NCI-H1105 treated with DMSO at 0.1 percent for 48 hours (cell line): ENCODE data around the gene FGFR2.
"Not testable (repeated sequence)": the region's sequence is repeated elsewhere in the genome, so short reads cannot be mapped to it uniquely, and the experiment has no call there.

Experiments
- DNase-seq: peaks from one replicate; lab custom pipeline; 2025; lab: John Stamatoyannopoulos, UW

FGFR2 gene

DNA sequence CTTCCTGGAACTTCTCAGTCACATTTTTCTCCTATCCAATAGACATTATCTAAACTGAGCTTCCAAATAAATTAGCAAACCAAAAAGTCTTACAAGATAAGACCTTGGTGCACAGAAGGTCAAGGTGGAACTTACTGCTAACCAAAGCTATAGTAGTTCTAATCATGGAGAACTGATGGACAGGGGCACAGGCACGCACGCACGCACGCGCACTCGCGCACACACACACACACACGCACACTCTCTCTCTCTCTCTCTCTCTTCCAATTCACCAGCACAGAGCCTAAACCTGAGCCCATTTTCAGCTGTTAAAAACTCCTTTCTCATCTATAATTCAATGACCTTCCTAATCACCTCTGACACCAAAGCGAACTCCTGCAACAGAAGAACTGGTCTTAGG is 7.5 kb downstream of the FGFR2 start:
- DNase-seq, result no peak

DNA sequence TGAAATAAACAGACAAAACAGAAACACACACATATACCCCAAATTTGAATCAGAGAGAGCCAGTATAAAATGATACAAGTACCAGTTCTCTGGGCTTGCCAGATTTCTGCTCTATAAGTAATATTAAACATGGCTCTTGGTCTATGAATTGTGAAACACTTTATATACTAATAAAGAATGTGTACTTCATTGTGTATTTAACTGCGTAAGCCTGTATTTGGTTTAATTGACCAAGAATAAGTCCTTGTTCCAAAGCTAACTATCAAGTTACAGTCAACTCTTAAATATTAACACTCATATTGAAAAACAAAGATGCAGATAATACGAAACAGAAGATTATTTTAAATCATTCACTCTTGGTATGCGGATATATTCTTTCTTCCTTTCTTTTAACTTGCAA is 8.7 kb downstream of the FGFR2 start:
- no peak for DNase-seq

DNA sequence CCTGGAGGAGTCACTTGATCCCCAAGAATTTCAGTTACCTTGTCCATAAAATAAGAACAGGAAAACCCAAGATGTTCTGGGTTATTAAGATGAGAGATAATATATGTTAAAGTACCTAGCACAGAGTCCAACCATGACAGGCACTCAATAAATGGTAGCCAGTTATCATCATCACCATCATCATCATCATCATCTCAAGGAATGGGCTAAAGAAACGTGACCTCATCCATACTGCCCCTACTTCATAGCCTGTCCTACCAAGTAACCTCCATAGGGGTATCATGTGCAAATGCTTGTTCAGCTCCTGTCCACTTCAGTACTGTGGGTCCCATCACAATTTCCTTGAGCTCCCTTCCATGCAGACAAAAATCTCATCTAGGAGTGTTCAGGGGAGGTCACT is 14.4 kb downstream of the FGFR2 start:
- DNase-seq, result no peak

DNA sequence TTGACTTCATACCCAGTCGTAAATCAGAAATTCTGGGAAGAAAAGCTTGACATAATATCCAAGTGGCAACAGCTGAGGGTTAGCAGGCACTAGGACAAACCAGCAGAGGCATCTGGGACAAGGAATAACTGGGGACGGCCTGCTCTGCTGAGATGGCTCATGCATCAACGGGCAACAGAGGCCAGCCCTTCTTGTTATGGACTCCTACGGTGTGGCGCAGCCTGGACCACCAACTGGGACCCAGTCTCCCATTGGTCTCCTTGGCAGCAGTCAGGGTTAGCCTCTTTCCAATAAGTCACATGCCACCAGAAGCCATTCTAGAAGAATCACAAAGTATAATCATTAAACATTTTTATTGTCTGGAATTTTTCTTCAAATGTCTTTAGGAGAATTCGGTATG is 15.0 kb downstream of the FGFR2 start:
- DNase-seq, result no peak

DNA sequence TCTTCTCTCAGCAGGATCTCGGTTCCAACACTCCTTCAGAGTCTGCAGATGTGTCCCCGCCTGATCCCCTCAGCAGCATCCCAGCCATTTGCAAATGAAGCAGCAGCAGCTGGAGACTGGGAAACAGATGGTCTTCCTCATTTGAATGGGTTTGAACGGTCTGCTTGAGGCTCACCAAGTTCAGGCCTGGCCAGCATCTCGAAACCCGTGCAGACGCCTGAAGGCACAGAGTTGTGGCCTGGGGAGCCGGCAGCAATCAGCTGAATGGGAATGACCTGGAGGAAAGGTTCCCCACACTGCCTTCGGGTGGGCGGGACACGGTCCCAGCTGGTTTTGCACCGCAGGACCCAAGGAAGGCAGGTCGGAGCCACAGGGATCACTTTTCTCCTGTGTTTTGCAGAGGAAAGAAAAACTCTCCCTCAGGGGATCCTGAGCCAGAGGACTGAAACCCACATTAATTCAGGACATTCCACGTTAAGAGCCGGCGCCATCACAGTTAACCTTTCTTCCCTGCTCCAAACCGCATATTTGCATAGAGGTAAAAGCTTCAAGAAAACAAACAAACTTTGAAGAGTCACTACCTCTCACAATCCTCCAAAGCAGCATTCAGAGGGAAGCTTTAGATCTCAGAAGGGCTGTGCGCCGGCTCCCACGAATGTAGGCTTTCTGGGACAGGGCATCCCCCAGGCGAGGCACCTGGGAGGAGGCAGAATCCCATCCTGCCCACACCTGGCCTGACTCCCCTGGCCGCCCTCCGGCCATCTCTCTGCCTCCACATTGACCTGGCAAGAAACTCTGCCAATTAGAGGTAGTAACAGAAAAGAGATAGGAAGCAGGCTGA is 17.7 kb downstream of the FGFR2 start:
- DNase-seq, result no peak

DNA sequence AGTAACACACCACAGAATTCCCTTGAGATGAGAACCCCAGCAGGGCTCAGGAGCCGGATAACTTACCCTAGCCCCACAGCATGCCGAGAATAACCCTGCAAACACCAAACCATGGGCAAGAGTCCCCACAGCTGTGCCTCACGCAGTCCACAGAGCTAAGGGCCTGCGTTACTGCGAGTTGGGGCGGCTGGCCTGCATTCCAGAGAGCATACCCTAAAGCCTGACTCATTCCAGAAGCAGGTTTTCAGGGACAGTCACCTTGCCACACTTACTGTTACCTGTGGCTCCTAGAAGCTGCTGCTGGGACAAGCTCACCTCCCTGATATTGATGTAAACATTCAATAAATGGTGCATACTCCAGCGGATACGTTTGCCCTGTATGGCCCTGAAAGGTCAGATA is 18.6 kb downstream of the FGFR2 start:
- DNase-seq, result no peak

DNA sequence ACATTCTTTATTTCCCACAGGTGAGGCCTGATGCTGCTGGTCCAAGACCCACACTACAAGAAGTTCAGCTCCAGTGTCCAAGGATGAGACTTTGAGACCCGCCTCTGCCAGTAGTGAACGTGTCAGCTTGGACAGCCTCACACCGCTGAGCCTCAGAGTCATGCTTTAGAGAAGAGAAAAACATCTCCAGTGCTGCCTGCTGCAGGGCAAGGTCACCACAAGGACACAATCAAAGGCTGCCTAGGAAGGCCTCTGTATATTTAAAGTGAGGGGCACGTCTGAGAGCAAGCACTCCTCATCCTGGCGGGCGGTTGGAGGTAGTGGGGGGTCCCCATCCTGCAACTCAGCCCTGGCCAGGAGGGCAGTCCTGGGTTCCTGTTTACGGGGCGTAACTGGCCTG is 19.3 kb downstream of the FGFR2 start:
- DNase-seq, result no peak

DNA sequence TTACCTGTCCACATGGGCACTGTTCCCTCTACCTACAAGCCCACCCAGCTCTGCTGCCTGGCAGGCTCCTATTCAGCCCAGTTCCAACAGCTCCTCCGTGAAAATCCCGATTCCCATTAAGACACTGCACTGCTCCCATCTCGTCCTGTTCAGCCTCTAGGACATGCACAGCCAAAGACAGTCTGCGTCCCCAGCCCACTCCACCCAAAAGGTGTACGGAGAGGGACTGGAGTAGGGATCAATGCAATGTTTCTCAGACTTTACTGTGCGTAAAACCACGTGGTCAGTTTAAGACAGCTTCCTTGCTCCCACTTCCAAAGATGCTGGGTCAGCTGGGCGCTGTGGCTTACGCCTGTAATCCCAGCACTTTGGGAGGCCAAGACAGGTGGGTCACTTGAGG is 19.9 kb downstream of the FGFR2 start:
- no peak for DNase-seq

DNA sequence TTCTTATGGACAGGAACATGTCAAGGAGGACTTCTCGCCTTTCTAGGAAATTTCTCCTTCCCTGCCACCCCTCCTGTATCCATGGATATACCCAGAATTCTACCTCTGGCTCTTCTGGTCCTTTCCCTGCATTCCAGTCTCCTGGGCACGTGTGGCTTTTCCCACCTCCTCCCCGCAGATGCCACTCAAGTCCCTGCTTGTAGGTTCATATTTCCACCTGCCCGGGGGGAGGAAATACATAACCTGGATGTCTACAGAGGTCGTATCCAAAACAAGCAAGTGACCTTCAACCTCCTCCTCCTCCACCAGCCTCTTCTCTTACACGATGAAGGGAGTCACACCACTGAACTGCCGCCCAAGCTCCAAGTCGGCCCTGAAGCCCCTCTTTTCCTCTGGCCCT is 20.7 kb downstream of the FGFR2 start:
- no peak for DNase-seq

DNA sequence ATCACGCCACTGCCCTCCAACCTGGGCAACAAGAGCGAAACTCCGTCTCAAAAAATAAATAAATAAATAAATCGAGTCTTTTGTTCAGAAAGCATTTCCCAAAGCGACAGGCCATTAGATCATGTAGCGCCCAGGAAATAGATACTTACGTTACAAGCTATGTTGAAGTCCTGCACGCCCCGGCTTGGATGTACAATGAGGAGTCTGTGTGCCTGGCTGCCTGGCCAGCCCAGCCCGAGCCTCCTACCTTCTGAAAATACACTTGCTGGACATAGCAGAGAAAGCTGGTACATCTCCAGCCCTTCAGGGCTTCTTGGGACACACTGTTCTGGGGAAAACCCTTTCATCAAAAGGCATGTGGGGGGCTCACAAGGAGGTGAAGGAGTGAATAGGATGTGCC is 22.1 kb downstream of the FGFR2 start:
- no peak for DNase-seq

DNA sequence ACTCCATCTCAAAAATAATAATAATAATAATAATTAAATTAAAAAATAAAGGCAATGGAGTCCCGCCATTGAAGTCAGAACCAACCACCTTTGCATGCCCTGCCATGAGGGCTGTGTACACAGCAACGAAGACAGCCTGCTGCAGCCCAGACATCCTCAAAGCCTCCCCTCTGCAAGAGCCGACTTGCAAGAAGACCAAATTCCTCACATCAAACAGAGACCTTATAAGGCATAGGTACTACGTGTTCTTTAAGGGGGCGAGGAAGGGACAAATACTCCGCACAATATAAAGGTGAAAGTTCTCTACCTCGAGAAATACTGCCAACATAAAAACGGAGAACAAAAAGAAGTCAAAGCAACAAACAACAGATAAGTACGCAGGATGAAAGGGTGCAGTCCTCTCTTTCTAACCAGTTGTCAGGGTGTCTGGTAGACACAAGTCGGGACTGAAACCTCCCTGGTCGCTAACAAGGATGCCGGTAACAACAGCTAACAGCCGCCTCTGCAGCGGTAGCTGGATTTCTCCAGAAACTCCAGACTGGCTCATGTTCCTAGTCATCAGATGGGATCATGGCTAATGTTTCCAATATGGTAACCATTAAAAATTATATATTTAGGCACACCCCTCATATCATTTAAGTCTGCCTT is 23.6 kb downstream of the FGFR2 start:
- DNase-seq, result no peak

DNA sequence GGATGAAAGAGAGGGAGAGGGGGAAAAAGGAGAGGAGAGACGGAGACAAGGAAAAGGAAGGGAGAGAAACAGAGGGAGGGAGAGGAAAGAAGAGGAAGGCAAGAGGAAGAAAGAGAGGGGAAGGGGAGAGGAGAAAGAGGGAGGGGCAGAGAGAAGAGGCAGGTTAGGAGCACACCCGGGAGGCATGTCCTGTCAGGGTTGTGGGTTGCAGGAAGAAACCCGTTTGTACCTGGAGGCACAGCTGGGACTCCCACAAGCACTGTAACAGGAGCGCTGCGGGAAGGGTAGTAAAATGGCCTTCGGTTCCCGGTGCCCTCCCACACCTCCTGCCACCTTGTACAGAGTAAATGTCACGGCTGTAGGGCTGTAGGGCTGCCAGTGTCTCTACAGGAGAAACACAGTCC is 24.7 kb downstream of the FGFR2 start:
- no peak for DNase-seq

DNA sequence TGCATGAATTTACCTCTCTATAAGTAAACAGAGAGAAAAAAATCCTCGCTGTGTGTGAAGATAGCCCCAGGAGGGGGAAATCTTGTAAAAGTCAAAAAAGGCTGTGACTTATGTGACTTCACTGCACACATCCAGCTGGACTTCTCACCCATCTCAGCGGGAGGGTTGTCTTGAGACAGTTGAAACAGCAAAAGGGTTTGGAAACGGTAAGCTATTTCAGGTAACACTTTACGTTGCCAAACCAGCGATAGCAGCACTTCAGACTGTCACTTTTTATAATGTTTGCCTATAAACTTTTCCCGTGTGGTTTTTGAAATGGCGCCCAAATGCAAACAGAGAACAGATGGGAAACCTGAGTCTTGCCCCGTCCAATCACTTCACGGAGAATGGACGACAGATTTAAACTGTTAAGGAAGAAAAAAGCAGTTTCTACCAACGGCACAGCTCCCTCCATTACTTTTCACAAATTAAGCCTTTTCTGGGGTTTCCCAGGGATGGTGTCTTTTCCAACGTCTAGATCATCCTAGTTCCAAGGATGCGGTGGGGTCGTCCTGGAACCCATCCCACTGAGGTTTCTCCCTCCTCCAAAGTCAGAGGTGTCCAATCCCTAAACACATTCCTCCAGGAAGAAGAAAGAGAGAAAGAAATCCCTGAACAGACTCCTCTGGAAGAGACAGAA is 25.2 kb downstream of the FGFR2 start:
- DNase-seq, result no peak

DNA sequence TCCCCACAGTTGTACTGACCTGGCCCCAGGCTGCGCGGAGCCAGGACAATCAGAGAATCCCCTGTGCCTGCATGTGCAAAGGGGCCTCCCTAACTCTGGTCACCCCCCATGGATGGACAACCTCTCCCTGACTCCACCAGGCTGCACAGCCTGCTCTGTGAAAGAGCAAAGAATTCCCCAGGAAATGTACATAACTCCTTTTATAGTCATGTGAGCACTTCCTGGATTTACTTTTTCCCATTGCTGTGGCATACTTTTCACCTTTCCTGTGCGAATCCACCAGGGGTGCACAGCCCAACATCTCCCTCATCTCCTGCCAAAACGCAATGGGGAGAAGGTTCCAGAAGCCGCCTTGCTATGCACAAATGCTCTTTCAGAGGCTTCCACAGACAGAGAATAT is 27.9 kb downstream of the FGFR2 start:
- no peak for DNase-seq

DNA sequence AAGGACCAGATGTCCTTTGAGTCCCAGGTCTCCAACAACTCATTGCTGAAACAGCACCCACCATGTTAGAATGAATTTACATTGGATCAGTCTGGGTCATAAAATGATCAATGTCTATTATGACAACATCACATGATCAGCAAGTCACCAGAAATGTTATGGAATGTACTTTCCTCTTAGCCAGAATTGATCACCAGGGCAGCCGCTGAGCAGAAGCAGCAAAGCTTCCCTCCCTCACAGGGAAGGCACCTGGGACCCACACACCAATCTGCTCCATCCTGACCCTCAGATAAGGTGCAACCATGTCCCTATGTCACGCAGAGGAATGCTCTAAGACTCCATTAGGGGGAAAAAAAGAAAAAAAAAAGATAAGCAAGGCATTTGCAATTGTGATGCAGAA is 30.0 kb downstream of the FGFR2 start:
- DNase-seq, result no peak

DNA sequence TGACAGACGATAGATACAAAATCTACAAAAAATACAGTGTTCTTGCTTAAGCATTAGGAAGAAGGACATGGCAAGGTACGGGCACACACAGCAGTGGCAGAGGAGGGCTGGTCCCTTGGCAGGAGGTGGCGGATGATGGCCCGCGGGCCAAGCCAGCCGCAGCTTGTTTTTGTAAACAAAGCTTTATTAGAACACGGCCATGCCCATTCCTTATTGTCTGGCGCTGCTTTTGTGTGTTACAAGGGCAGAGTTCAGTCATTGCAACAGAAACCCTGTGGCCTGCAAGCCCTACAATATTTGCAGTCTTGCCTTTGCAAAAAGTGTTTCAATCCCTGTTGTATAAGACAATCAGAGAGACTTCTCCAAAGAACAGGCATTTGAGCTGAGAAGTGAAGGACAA is 30.7 kb downstream of the FGFR2 start:
- DNase-seq, result no peak

DNA sequence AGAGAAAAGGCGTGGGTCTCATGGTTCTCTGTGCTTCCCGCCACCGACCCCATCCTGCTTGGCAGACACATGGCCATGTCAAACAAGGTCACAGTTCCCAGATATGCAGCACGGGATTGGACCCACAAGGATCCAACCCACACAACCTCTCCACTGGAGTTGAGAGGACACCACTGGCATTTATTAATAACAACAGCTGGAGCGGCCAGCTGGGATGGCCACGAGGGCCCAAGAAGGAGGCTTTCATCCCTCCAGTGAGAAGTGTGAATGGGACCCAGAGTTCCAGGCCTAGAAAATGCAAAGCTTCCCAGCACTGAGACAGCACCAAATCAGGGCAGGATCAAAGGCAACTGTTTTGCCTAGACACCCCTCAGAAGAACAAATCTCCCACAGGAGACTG is 31.5 kb downstream of the FGFR2 start:
- DNase-seq, result no peak

DNA sequence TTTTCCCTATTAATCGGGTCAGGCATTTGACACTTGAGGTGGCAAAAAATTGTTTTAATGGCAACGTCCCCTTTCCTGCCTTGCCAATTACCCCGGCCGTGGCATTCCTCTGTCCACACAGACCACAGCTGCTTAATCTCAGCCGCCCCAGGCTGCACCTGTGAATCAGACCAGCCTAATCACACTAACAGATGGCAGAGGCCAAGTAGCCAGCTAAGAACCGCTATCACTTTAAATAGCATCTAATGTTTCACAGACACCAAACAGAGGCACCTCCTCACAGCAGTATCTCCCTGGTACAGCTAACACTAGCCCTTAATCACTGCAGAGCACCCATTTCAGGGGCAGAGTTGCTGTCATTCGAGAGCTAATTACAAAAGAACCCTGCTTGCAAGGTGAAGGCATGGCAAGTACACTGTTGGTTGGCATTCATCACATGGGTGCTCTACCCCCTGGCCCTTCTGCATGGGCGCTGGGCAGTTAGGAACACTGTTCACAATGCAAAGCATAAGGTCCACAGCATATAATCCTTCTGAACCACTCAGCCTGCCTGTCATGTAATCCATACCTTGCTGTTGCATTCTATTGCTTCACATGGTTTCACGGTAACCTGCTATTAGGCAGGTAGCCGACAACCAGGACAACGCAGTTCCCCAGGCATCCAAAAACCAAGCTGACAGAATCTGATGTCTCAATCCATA is 38.8 kb downstream of the FGFR2 start:
- DNase-seq, result no peak

DNA sequence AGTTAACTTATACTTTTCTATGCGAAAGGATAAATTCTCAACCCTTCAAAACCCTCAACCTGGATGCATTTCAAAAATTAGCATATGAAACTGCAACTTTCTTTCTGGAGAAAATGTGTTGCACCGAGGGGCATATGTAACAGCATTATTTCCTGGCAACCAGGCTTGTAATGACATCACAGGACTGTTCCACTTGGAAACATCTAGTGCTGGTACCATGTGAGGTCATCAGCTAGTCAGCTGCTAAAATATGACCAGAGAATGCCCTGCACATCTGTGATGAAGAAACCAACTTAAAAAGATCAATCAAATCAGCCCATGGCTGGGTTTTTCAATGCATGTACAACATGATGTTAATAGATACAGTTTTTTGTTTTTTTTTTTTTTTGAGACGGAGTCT is 40.0 kb downstream of the FGFR2 start:
- DNase-seq, result no peak

DNA sequence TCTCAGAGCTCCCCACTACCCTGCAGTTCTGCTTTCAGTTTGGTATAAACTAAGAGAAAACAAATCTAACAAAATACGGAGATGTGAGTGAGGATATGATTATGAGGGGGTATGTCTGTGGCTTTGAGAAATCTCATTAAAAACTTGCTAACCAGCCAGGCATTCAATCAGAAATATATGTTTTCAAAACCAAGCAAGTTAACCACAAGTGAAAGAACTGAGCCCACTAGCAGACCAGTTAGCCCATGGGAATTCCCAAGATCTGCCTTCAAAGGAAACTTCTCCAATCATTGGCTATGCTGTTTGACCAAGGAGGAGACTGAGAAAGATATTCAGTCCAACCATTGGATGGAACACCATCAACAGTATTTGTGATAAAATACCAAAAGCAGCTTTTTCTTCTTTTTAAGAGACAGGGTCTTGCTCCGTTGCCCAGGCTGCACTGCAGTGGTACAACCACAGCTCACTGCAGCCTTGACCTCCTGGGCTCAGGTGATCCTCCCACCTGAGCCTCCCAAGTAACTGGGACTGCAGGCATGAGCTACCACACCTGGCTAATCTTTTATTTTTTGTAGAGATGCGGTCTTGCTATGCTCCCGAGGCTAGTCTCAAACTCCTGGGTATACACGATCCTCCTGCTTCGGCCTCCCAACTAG is 41.2 kb downstream of the FGFR2 start:
- DNase-seq, result no peak

DNA sequence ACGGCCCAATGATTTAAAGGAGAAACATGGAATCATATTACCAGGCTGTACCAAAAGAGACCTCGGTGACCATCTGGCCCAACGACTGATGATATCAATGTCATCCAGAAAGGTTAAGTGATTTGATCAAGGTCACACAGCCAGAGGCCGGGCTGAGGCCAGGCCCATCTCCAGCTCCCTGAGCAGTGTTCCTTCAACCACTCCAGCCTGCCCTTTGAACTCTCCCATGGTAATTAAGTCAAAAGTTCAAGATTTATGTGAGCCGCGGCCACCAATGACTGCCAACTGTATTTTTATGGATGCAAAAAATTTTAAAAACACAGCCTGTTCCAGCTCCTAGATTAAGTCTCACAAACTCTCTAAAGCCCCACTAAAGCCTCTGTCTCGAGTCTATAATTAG is 41.8 kb downstream of the FGFR2 start:
- DNase-seq, result no peak

DNA sequence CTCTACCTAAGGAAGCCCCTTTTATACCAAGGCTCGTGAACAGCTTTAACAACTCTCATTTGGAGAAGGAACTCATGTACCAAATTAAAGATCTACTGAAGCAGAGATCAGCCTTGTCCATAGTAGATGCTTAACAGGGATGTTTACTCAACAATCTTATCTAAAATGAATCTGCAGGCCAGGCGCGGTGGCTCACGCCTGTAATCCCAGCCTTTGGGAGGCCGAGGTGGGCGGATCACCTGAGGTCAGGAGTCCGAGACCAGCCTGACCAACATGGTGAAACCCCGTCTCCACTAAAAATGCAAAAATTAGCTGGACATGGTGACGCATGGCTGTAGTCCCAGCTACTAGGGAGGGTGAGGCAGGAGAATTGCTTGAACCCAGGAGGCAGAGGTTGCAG is 43.3 kb downstream of the FGFR2 start:
- DNase-seq, result not testable (repeated sequence)
